Ecto neural progenitor cell (in vitro differentiated cells): ENCODE results near the gene VPS26C.
"Not testable (repeated sequence)": the region's sequence is repeated elsewhere in the genome, so short reads cannot be mapped to it uniquely, and the experiment has no call there.

Experiments
- DNase-seq: peaks from one replicate; pipeline ENCODE4 v3.0.0-alpha.2; 2018; ENCODE audit warnings: low spot score

The VPS26C gene

GRCh38 chr21:37228003-37228400 lies 39.1 kb downstream of the VPS26C start:
- no peak for DNase-seq

- no peak for DNase-seq
These were observed 39.8 kb downstream of the VPS26C start for GRCh38 chr21:37227071-37228002.

GRCh38 chr21:37226041-37226920 lies 40.9 kb downstream of the VPS26C start:
- no peak for DNase-seq

DNA sequence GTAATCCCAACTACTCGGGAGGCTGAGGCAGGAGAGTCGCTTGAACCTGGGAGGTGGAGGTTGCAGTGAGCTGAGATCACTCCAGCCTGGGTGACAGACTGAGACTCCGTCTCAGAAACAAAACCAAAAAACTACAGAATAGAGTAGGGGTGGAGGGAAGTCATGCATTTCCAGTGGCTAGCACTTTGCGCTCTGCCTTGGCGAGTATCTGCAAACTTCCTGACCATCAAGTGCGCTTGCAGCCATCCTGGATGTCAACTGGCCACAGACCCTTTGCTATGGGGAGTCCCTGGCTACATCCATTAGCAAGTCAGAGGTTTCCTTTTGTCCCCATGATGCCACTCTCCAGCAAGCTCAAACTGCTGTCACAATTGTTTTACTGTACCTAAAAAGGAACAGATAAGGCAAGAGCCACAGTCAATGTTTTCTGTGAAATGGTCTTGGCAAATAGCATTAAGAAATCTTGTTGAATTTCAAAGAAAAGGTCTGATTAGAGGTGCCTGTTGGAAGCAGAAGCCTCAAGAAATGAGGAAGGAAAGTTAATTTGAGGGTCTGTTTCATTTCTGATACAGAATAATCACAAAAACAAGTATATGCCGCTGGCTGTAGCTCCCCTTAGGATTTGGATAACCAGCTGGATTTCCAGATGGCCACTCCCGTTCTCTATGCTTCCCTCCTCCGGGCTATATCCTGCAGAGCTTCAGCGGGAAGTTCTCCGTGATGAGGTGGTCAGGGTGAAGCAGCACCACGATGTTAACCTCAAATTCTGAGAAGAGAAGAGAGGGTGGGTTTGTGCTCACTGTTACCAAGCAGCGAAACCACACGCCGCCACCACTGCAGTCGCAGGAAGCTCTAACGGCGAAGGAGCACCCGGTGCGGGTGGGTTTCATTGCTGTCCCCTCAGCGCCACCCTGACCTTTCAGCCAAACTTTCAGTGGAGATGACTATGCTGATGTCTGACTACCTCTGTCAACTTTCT lies 42.0 kb downstream of the VPS26C start:
- DNase-seq: no peak

- no peak for DNase-seq
These were observed 43.3 kb downstream of the VPS26C start for GRCh38 chr21:37223804-37224345.

DNA sequence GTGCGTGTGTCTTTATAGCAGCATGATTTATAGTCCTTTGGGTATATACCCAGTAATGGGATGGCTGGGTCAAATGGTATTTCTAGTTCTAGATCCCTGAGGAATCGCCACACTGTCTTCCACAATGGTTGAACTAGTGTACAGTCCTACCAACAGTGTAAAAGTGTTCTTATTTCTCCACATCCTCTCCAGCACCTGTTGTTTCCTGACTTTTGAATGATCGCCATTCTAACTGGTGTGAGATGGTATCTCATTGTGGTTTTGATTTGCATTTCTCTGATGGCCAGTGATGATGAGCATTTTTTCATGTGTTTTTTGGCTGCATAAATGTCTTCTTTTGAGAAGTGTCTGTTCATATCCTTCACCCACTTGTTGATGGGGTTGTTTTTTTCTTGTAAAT lies 44.9 kb downstream of the VPS26C start:
- not testable (repeated sequence) for DNase-seq

- peak; percentile 66 for DNase-seq
These were observed 46.0 kb downstream of the VPS26C start for GRCh38 chr21:37220981-37221664.

DNA sequence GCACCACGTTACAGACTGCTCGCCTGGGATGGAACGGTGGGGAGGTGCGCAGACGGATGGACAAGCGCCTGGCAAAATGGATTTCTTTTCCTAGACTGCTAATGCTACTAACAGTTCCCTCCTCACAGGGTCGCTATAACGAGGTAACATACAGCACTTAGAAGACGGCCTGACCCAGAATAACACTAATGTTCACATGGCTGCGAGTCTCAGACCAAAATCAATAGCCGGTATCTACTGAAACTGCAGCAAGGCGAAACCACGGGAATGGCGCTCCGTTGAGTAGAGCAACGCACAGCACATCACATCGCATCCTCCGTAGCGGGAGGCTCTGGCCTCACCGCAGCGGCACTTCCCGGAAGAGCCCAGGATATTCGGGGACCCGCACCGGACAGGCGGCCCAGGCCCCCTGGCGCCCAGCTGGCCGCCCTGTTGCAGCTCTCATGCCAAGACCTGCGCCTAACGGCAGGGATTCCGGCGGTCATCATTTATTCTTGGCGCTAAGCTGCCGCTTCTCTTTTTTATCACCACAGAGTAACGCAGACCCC lies 46.6 kb downstream of the VPS26C start:
- no peak for DNase-seq

DNA sequence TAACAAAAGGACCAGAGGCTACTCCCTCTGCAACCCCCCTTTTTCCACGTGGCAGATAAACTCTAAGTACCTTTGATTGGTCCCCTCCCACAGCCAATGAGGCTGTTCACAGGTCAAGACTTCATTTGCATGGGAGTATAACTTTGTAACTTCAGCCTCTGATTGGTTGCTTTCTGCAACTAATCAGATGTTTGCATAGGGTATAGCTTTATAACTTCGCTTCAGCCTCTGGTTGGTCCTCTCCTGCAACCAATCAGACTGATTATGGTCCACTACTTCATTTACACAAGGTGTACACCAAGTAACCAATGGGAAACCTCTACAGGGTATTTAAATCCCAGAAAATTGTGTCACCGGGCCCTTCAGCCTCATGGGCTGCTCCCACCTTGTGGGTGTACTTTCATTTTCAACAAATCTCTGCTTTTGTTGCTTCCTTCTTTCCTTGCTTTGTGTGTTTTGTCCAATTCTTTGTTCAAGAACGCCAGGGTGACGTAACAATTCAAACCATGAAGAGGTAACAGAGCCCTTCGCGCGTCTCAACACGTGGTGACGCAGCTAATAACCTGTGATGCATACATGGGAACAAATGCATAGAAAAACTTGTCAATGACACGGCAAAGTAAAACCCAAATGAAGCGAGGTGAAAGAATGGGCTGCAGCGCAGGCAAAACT lies 47.2 kb downstream of the VPS26C start:
- no peak for DNase-seq

DNA sequence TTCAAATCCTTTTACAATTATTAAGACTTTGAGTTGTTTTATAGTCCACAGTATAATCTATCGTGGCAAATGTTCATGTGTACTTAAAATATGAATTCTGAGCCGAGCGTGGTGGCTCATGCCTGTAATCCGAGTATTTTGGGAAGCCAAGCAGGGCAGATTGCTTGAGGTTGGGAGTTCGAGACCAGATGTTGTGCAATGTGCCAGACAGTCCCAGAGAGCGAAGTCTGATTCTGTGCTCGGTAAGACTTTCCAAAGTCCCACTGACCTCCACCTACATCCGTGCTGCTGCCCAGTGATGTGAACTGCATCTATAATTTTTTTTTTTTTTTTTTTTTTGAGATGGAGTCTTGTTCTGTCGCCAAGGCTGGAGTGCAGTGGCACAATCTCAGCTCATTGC lies 52.2 kb downstream of the VPS26C start:
- DNase-seq: no peak

DNA sequence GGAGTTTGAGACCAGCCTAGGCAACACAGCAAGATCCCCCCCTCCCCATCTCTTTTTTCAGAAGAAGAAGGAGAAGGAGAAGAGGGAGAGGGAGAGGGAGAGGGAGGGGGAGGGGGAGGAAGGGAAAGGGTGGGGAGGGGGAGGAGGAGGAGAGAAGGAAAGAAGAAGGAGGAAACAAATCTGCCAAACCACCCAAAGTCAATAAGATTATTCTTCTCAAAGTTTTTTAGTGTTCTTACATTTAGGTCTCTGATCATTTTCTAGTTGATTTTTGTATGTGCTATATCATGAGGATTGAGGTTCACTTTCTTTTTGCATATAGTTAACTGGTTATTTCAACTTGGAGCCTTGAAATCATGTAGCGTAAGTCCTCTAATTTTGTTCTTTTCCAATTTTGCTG lies 56.3 kb downstream of the VPS26C start:
- DNase-seq: no peak

DNA sequence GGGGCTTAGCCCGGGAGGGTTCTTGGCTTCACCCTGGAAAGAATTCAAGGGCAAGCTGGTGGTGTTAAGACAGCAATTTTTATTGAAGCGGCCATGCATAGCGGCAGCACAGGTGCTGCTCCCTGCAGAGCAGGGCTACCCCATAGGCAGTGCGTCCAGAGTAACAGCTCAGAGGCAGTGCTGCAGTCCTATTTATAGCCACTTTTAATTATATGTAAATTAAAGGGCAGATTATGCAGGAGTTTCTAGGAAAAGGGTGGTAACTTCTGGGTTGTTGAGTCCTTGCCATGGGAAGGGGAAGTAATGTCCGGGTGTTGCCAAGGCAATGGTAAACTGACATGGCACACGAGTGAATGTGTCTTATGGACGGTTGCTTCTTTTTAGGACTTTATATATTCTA lies 57.0 kb downstream of the VPS26C start:
- DNase-seq: no peak

GRCh38 chr21:37208741-37209225 lies 58.4 kb downstream of the VPS26C start:
- no peak for DNase-seq

GRCh38 chr21:37208056-37208721 lies 58.9 kb downstream of the VPS26C start:
- DNase-seq: no peak

- DNase-seq: no peak
These were observed 59.6 kb downstream of the VPS26C start for GRCh38 chr21:37207441-37208009.

- no peak for DNase-seq
These were observed 60.6 kb downstream of the VPS26C start for GRCh38 chr21:37206496-37206895.

- no peak for DNase-seq
These were observed 62.6 kb downstream of the VPS26C start for GRCh38 chr21:37204580-37204979.

GRCh38 chr21:37202221-37203110 lies 64.7 kb downstream of the VPS26C start:
- DNase-seq: no peak
